NCI-H524 treated with DMSO at 0.1 percent for 48 hours (cell line): ENCODE measurements around the gene CAV3.

Experiments
- DNase-seq: peaks from one replicate; lab custom pipeline; 2025; lab: John Stamatoyannopoulos, UW

The CAV3 gene

DNA sequence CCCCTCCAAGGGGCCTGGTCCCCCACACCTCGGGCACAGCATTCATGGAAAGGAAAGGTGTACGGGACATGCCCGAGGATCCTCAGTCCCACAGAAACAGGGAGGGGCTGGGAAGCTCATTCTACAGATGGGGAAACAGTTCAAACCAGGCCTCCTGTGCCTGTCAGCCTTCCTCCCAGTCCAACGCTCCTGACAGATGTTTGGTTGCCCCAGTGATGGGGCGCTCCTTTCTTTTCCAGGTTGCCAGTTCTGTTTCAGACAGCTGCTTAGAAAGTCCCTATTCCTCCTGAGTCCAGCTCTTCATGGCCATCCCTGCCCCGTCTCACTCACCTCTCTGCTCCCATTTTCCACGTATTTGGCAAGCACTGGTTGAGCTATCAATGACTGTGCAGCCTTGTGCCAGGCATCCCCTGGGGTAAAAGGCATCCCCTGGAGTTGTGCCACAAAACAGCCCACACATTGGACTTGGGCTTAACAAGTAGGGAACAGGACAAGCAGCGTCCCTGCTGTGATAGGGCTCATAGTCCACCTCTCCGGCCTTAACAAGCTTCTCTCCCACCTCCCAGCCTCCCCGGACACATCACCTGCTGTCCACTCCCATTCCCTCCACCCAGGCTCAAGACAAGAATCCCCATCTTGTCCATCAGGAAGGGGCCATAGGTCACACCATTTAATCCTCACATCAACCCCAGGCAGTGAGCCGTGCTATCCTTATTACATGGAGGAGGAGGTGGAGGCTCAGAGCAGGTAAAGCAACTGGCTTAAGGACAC, 29.2 kb downstream of the CAV3 start:
- DNase-seq, result no peak

DNA sequence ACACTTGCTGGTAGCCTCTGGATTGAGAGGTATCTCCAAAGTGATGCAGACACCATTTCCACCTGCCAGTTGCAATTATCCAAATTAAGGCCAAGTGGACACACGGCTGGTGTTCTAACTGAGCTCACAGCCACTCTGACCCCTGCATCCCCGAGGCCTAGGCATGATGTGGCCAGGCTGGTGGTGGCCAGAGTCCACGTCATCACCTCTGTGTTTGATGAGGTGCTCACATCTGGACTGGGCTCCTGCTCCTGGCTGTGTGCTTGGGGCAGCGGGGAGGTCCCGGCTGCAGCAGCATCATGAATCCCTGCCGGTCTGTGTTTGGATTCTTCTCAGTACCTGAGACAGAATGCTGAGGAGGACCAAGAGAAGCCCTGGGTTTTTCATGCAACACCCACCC, 30.9 kb downstream of the CAV3 start:
- DNase-seq, result no peak

DNA sequence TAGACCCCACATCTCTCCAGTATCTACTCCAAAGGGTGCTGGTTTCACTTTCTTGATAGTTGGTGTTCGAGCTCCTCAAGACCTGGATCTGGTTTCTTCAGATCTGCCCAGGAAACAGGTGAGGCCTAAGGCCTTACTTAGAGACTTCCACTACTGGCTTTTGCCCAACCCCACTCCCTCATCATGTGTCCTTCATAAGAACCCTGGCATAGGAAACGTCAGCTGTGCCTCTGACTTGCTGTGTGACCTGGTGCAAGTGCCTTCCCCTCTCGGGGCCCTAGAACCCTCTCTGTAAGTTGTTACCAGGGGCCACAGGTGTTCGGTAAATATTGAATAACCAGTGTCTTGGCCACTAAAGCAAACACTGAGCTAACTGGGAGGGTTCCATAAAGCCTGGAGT, 31.9 kb downstream of the CAV3 start:
- no peak for DNase-seq

DNA sequence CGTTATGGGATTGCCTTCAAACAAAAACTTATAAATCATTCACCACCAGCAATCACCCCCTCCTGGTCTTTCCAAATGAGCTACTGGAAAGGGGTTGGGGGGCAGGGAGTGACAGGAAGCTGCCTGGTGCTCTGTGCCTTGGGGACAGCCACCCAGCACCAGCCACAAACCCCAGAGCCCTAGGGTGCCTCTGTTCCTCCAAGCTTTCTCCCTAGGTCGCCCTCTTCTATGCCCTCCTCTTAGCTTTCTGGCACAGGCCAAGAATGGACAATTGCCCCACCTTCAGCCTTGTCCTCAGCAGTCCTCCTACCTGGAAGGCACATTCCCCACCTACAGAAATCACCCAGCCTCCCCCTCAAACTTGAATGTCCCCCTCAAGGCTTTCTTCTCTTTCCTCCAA, 32.5 kb downstream of the CAV3 start:
- DNase-seq, result no peak

DNA sequence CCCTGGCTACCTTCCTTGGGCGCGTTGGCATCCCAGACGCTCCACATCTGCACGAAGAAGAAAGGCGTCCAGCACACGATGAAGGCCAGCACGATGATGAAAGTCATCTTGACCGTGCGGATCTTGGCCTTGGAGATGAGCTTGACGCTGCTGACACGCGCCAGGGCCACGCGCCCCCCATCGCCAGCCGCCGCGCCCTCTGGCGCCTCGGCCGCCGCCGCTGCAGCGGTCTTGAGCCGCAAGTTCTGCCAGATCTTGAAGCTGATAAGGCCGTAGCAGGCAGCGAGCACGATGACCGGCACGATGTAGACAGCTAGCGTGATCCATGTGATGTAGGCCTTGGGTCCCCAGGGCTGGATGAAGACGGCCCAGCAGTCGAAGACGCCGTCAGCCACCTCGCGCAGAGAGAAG, 33.7 kb downstream of the CAV3 start:
- DNase-seq, result no peak

DNA sequence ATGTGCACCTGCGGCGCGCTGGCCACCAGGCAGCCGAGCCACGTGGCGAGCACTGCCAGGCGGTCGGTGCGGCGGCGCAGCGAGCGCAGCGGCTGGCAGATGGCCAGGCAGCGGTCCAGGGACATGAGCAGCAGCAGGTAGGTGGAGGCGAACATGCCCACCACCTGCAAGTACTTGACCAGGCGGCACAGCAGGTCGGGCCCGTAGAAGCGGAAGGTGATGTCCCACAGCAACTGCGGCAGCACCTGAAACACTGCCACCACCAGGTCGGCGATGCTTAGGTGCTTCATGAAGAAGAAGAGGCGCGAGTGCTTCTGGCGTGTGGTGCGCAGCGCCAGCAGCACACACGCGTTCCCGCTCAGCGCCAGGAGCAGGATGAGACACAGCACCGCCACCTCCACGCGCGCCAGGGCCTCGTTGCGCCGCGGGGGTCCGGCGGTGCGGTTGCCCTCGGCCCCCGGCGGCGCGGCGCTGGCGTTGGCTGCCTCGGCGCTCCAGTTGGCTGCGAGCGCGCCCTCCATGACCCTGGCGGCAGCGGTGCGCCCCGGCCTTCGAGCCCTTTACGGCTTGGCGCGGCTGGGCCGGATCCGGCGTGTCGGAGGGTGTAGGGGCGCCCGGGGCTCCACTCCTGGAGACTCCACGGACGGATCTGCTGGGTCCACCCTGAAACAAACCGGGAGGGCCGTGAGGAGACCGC, 34.2 kb downstream of the CAV3 start:
- DNase-seq, result peak; percentile 36

DNA sequence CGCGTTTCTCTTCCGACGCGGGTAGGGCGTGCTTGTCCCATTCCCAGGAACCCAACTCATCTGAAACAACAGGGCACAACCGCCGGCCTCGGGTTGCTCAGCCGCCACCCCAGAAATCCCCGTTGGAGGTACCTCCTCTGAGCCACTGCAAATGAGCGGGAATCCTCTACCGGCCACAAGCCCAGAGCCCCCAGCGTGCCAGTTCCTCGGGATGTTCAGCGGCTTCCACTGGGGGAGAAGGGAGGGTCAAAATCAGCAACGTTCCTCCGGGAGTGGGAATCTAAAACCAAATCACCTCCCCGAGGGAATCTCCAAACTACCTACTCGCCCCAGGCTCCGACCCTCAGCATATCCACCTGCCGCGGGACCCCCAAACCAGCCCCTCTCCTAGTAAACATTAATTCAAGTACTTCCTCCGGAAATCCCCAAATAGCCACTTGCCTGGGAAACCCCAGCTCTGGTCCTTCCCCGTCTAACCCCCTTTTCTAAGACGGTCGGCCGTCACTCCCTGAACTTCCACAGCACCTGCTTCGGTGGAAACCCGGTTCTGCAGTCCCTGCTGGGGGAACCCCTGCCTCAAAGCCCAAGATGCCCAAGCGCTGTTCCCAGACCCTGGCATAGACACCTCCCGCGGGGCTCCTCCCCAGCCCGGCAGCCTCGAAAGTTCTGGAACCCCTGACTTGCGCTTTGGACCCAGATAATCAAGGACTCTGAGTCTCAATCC, 34.9 kb downstream of the CAV3 start:
- DNase-seq, result no peak

DNA sequence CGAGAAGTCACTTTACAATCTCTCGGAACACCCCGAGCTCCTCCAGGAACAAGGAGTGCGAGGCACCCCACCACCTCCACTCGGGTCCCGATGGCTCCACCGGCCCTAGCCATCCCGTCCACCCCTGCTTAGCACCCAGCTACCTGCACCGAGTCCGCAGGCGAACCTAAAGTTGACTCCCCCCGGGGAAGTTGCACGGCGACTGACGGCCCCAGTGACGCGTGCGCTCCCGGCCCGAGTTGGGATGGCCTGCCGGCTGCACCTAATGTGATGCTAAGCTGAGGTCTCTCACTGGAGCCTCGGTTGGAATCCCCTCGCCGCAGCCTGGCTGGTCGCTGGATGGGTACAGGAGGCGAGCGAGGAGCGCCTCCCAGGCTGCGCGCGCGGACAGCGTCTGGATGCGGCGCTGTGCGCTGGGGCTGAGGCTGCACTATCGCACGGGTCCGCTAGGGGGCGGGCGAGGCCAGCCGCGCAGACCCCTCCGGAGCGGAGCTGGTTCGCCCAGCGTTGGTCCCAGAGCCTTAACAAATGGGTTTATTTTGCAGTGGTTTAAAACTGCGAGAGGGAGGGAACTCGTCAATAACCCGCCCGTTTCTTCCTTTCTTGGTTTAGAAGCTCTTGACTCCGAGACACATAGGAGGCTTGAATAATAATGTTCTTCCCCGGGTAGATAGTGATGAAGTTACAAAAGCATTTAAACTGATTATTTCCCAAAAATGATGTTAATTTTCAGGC, 35.7 kb downstream of the CAV3 start, which contains the start of gene OXTR:
Gene OXTR, minus strand, starts transcription at position 526 of the 735 bp plus-strand sequence. CDS start 1,426 bp downstream, outside the sequence.
- DNase-seq, result no peak

DNA sequence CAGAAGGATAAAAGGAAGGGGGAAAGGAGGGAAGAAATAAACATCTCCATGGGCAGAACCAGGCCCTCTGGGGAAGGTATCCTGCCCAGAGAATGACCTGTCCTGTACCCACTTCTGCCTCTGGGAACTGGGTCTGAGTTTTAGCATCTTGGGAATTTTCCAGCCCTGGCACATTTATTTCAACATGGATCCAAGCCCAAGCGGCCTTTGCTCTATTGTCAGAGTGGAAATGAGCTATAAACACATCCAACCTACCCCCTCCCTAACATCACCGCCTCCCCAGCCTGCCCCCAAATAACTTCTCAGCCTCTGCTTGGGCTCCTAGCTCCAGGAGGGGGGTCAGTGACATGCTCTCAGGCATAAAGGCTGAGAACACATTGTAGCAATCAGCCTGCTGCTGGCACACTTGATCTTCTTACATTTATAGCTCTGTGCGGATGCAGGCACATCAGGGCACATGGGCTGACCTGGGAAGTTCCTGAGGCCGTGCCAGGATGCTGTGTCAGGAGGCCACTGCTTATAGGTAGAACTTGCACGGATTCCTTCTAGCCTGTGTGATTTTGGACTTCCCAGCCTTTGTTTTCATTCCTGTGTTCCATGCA, 40.4 kb downstream of the CAV3 start:
- DNase-seq, result no peak

DNA sequence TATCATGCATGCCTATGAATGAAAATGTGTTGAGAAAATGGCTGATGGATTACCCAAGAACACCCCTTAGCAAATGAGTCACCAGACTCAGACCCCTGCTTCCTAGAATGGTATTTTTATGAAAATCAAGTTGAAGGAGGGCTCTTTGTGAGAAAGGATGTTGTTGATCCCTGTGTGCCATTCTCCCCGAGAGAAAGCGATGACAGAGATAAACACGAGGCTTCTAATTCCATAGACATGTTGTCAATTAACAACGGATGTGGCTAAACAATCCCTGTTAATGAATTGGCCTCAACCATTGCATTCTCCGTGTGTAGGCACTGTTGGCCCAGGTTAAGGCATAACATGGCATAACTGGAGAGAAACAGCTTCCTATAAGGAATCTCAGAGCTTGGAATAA, 41.6 kb downstream of the CAV3 start:
- no peak for DNase-seq

DNA sequence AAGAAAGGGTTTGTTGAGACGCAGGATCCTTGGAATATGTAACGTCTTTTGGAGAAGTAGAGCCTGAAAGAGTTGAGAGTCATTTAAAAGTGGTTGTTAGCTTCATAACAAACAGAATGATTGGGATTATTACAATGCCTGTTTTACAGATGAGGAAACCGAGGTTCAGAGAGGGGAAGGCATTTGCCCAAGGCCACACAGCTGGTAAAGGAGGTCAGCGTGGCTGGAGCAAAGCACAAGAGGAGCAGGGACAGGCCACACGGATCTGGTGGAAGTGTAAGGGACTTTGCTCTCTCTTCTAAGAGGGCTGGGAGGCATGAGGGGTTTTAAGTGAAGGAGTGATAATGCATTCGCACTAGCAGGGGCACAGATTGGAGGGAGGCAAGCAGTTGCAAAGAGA, 42.0 kb downstream of the CAV3 start:
- no peak for DNase-seq

DNA sequence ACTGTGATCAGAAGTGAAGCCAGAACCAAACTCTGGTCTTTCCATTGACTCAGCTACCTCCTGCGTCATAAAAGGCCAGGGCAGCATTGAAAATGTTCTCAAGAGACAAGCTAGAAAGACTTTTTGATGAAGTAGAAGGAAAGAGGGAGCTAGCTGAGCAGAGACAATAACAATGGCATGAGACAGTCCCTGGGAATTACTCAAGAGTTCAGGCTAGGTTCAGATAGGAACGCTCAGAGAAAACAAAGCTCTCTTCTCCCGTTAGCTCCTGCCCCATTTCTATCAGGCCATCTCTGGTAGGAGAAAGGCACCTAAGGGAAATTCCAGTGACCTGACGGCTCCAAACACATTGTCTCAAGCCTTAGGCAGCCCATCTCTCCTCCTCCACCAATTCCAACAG, 42.8 kb downstream of the CAV3 start:
- no peak for DNase-seq

DNA sequence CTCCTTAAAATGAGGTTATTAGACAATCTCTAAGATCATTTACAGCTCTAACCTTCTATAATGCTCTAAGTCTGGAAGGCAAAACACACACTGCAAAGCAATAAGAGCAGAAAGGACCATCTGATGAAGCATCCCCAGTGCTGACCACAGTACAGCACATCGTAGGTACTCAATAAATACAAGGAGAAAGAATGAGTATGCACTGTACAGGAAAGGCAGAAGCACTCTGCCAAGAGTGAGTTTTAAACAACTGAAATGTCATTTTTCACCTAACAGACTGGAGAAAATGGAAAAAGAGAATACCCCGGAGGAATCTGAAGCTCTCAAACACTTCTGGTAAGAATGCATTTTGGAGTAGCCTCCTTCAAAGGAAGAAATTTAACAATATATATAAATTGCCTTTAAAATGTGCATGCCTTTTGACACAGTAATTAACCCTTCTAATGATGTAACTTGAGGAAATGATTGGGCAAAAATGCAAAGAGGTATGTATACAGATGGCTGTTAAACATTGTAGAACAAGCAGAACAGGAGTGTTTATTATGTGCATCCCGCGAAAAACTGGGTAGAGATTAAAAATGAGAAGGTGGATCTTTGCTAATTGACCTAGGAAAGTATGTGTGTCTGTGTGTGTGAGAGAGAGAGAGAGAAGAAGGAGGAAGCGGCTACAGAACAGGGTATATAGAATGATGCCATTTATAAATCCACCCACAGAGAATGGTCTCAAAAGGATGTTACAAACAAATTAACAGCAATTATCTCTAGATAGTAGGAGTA, 43.8 kb downstream of the CAV3 start:
- DNase-seq, result no peak

DNA sequence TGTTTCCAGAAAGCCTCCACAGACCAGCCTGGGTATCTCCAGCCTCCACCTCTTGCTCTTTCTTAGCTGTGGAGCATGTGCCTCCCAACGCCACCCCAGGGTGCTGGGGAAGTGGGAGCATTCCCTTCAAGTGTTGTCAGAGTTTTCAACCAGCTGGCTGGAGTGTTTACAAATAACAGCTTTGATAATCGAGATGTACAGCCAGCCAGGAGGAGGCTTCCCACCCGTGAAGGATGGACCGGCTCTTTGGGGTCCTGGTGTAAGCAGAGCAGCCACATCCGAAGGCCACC, 44.3 kb downstream of the CAV3 start:
- DNase-seq, result no peak

DNA sequence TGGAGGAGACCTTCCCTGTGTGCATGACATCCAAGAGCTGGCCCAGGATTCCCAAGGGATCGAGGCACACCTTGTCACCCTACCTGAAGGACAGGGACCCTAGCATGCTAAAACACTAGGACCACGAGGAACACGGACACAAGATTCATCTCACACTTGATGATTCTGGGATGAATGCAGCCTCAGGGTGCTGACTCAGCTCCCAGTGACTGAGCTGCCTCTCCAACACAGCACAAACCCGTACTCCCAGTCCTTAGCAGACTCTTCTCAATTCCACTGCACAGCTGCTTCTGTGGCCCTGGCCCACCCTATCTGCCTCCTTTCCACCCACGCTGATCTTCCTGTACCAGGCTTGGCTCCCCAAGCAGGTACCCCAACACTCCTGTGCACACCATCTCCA, 44.9 kb downstream of the CAV3 start:
- no peak for DNase-seq

DNA sequence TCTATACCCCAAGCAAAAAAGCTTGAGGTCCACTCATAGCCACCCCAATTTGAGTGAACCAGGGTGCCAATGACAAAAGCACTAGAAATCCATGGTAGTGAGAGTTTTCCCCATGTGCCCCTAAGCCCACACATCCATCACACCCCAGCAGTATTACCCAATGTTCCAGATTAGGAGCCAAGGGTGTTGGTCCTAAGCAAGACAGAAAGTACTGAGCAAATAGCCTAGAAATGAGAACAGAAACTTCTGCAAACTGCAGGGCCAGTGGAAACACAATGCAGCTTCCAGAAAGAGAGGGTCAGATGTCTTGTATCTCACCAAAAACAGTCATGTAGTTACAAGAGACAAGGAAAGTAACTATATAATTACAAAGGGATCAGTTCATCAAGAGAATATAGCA, 46.7 kb downstream of the CAV3 start:
- DNase-seq, result no peak

DNA sequence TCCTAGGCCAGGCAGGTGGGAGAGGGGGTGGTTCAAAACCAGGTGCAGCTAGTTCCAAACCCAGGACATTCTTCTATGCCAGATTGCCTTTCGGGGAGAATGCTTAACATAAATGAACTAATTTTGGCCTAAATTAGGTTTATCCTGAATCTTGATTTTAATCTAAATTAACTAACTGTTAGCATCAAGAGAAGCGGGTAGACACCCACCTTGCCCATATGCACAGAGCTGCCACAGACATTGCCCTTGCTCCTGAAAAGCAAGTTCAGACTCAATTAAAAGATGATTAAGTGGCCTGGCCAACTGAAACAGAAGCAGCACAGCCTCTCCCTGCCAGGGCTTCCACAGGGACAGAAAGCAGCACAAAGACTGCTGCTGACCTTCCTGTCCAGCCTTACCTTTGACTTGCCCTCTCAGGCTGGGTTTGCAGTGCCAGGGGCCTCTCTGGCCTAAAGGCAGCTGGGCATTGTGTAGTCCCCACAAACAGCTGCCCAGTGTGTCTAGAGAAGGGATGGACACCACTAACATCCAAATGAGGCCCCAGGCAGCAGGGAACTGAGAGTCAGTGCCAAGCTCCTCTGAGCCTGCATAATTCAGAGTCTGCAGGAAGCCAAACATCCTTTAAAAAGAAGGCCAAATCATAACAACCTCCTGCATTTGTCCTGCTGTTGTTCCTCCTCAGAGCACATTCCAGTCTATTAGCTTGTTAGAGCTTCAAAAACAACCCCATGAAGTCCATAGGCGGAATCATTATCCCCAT, 51.3 kb downstream of the CAV3 start:
- DNase-seq, result no peak

DNA sequence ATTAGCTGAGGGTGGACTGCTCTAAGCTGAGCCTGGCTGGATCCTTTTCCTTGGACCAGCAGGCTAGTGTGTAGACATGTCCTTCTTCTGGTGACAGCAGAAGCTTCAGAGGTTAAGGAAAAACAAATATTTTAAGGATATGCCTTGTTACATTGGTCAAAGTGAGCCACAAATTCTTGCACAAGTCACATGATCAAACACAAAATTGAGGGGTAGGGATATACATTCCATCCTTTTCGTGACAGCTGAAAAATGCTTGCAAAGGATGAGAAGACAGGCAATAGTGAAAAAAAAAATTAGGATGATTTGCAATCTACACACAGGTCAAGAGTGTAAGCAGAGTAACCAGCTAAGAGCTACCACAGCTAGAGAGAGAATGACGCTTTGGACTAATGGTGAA, 56.9 kb downstream of the CAV3 start:
- DNase-seq, result no peak

DNA sequence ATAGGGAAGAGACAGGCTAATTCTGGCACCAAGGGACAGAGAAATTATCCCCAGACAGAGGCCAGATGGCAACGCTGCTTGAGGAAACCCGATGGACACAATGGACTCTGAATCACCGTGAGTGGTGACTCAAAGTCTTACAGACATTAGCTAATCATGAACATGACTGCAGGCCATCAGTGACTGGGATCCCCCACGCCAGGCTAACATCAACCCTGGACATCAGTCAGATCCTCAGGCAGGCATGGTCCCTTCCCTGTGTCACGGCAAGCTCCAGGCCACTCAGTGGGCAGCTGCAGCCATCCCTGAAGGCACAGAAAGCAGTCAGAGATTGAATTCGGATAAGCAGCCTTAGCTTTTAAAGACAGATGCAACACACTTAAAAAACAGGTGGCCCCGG, 59.6 kb downstream of the CAV3 start:
- no peak for DNase-seq

DNA sequence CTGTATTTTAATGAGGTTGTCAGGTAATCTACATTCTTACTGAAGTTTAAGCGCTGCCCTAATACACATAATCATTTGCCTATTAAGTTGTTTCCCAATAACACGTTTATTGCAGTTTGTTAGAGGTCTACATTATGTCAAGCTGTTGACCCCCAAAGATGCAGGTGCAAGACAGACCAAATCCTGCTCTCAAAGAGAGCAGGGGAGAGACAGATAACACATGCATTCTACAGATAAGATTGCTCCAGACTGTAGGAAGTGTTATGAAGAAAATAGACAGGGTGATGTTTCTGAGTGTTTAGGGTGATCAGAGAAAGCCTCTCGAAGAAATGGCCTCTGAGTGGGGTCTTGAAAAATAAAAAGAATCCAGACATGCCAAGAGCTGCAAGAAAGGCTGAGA, 60.6 kb downstream of the CAV3 start:
- no peak for DNase-seq
